ENCODE data around the gene H3-3A. TPM values are rescaled to one million over a fixed set of nuclear protein-coding genes. Genes with fewer than 3 reads are reported as not detected.

The H3-3A gene
- total RNA-seq, 1 donor from 2014 or later = 84.8 TPM

DNA sequence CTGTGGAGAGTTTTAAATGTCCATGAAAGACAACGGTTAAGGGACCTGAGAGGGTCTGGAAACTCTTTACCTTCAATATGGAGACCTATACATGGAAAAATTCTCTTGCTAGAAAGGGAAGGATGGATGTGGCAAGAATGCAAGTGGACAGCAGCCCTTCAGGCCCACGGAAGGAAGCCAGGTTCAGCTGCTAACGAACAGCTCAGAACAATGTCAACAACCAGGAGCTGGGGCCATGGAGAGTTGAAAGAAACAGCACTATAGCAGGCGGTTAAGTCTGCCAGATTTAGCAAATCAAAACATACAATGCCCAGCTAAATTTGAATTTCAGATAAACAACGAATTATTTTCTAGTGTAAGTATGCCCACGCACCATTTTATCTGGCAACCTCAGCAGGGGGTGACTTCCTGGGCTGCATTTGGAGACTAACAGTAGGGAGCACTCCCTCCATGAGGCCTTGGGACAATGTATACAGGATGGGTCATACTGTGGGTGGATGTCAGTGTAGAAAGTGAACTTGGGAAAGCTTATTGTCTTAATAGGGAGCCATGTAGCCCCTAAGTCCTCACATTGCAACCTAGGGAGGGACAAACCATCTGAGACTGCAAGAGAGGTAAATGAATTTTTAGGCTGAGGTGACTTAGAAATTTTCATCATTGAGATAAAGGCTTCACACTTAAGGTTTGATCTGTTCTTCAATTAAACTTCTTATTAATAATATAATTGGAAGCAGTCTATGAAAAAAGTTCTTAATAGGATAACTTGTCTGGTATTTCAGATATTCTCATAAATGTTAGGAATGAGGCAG, 7.8 kb upstream of the H3-3A start:
- H3K36me3 ChIP-seq (ENCODE audit: control insufficient read depth, insufficient read depth, low read length) = peaks cover 1% of the 10 kb centered on the region
- DNase-seq (ENCODE audit: low read depth) (no peak), FAIRE-seq (no peak)
- no peaks in the 10 kb centered on the region for H3K27me3 ChIP-seq (ENCODE audit: control insufficient read depth, insufficient read depth, low read length)
- H3K4me3 ChIP-seq (ENCODE audit: low read depth, low read length) = no peak overlapping the region
- TF ChIP-seq, protein P1, sequence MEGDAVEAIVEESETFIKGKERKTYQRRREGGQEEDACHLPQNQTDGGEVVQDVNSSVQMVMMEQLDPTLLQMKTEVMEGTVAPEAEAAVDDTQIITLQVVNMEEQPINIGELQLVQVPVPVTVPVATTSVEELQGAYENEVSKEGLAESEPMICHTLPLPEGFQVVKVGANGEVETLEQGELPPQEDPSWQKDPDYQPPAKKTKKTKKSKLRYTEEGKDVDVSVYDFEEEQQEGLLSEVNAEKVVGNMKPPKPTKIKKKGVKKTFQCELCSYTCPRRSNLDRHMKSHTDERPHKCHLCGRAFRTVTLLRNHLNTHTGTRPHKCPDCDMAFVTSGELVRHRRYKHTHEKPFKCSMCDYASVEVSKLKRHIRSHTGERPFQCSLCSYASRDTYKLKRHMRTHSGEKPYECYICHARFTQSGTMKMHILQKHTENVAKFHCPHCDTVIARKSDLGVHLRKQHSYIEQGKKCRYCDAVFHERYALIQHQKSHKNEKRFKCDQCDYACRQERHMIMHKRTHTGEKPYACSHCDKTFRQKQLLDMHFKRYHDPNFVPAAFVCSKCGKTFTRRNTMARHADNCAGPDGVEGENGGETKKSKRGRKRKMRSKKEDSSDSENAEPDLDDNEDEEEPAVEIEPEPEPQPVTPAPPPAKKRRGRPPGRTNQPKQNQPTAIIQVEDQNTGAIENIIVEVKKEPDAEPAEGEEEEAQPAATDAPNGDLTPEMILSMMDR (IDR thresholded peaks at IDR 0.05; ENCODE audit: insufficient read depth, low read length, severe bottlenecking) = no peak

DNA sequence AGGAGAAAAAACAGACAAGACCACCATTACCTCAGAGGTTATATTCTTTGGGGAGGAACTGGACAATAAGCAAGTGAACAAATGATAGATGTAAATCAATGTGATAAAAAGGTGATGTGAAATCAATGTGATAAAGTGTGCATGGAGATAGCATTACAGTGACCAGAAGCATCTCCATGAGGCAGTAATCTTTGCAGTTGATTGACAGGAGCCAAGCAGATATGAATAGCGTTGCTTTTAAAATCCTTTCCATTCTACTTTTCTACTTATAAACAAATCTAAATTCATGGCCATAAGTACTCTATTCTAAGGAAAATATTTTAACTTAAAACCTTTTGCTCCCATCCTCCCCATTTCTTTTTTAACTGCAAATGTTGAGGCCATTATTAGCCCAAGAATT, 2.8 kb upstream of the H3-3A start:
- Histone ChIP-seq H3K27me3 (ENCODE audit: control insufficient read depth, insufficient read depth, low read length) (no peaks in the 10 kb centered on the region), H3K36me3 (ENCODE audit: control insufficient read depth, insufficient read depth, low read length) (peaks cover 1% of the 10 kb centered on the region), H3K4me3 (ENCODE audit: low read depth, low read length) (no peak overlapping the region)
- FAIRE-seq (no peak), DNase-seq (ENCODE audit: low read depth) (no peak)
- TF ChIP-seq, protein P1 (IDR thresholded peaks at IDR 0.05; ENCODE audit: insufficient read depth, low read length, severe bottlenecking) = no peak

DNA sequence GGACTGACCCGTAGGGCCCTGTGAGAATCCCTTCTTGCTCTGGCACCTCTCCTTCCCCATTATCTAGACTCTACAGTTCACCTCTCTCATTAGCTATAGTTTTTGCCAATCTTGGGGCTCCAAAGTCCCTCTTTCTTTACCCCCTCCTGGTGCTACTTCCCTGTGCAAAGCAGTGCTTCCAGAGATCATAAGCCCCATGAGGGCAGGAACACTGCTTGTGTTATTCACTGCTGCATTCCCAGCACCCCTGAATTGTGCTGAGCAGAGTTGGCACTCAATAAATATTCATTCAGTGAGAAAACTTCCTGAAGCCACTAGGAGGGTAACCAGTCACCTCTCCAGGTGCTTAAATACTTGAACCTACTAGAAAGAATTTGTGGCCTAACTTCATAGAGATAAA, 2.1 kb upstream of the H3-3A start:
- TF ChIP-seq, protein P1 (IDR thresholded peaks at IDR 0.05; ENCODE audit: insufficient read depth, low read length, severe bottlenecking) = no peak
- H3K36me3 ChIP-seq (ENCODE audit: control insufficient read depth, insufficient read depth, low read length) = peaks cover 1% of the 10 kb centered on the region
- no peak for DNase-seq (ENCODE audit: low read depth)
- FAIRE-seq = no peak
- H3K4me3 ChIP-seq (ENCODE audit: low read depth, low read length) = no peak overlapping the region
- H3K27me3 ChIP-seq (ENCODE audit: control insufficient read depth, insufficient read depth, low read length) = no peaks in the 10 kb centered on the region

DNA sequence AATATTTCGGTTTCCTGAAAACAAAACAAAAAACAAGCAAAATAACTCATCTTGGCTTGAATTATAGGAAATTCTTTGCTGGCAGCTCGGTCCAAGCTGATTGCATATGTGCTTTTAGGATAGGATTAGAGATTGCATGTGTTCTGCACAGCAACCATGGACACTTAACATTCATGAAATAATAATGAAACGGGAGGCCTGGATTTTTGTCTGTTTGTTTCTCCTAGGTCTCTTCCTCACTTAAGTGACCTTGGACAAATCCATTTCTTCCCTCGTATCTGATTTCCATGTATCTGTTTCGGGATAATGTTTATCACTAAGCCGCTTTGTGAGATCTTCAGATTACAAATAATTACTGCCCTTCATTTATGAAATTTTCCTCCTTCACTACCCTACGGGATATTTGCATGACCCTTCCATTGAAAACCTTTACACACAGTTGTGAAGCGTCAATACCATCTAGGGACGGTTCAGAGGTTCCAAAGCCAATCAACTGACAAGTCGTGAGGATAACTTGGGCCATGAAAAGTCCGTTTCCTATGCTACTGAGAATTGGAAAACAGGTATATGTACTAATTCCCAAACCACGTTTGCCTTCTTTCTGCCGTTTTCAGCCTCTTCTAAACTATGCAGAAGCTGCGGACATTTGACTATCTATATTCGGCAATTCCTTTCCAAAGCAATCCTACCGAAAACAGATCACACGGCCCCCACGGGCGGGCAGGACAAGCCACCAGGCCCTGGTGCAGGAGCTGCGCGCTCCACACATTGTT, 1.3 kb upstream of the H3-3A start:
- H3K27me3 ChIP-seq (ENCODE audit: control insufficient read depth, insufficient read depth, low read length) = no peaks in the 10 kb centered on the region
- DNase-seq (ENCODE audit: low read depth) = peak; percentile 11
- TF ChIP-seq, protein P1 (IDR thresholded peaks at IDR 0.05; ENCODE audit: insufficient read depth, low read length, severe bottlenecking) = no peak
- H3K36me3 ChIP-seq (ENCODE audit: control insufficient read depth, insufficient read depth, low read length) = peaks cover 4% of the 10 kb centered on the region
- peak overlapping the region; percentile 64 for H3K4me3 ChIP-seq (ENCODE audit: low read depth, low read length)
- FAIRE-seq = no peak

DNA sequence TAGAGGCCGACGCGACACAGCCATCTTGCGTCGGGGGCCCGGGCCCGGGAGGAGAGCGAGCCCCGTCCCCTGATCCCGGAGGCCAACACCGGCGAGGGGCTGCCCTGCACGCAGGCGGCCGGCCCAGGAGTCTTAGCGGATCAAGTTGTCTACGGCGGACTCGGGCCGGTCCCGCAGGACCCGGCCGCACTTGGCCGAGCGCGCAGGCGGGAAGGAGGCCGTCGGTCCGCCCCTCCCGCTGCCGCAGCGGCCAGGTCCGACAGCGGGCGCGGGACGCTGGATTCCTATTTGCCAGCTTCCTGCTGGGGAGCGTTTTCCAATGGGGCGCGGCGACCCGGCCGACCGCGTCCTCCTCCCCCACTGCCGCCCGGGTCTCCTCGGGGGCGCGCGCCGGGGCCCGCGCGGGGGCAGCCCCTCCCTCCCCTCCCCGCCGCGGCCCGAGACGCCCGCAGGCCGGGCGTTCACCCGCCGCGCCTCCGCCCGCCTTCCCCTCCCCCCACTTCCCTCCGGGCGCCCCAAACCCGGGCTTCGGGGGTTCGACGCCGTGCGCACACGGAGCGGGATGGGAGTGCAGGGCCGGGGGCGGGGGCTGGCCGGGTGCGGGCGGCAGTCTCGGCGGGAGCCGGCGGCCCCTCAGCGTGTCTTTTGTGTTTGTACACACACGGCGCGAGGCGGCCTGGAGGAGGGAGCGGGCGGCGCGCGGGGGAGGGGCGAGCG, 517 bp upstream of the H3-3A start:
- DNase-seq (ENCODE audit: low read depth) (peak; percentile 52), FAIRE-seq (no peak)
- Histone ChIP-seq H3K4me3 (ENCODE audit: low read depth, low read length) (peak overlapping the region; percentile 64), H3K27me3 (ENCODE audit: control insufficient read depth, insufficient read depth, low read length) (no peaks in the 10 kb centered on the region), H3K36me3 (ENCODE audit: control insufficient read depth, insufficient read depth, low read length) (peaks cover 7% of the 10 kb centered on the region)
- TF ChIP-seq, protein P1 (IDR thresholded peaks at IDR 0.05; ENCODE audit: insufficient read depth, low read length, severe bottlenecking) = no peak
